Progenitor cell of endocrine pancreas (in vitro differentiated cells): ENCODE data around the gene ADSS2. TPM values are rescaled to one million over a fixed set of nuclear protein-coding genes. Genes with fewer than 3 reads are reported as not detected.

ENCODE experiments used
- DNase-seq: peaks from one replicate; pipeline ENCODE4 v3.0.0; 2021; ENCODE audit warnings: low spot score; ENCODE audit not compliant: unreplicated experiment
- H3K27ac Mint-ChIP-seq: 2 replicates; pipeline ENCODE4 v1.8.0; 2021; ENCODE audit warnings: mild to moderate bottlenecking, moderate library complexity, mixed read lengths
- H3K27me3 Mint-ChIP-seq: 2 replicates; pipeline ENCODE4 v1.8.0; 2021; ENCODE audit warnings: mixed read lengths
- H3K36me3 Mint-ChIP-seq: 2 replicates; pipeline ENCODE4 v1.8.0; 2022; ENCODE audit warnings: mixed read lengths; ENCODE audit not compliant: insufficient read depth
- H3K4me1 Mint-ChIP-seq: 2 replicates; pipeline ENCODE4 v1.8.0; 2021; ENCODE audit warnings: low read depth, mixed read lengths
- H3K4me3 Mint-ChIP-seq: 2 replicates; pipeline ENCODE4 v1.8.0; 2021; ENCODE audit warnings: low read depth, mild to moderate bottlenecking, moderate library complexity, mixed read lengths
- H3K9me3 Mint-ChIP-seq: 2 replicates; pipeline ENCODE4 v1.8.0; 2021; ENCODE audit warnings: low read depth, mixed read lengths
- CTCF ChIP-seq: fragments of 200-600 bp; sonication (generic); IDR thresholded peaks from one replicate; pipeline ENCODE4 v1.5.0; 2021; ENCODE audit warnings: antibody characterized with exemption, mild to moderate bottlenecking; ENCODE audit not compliant: unreplicated experiment
- total RNA-seq: library from RNA; stranded (reverse); gene quantifications from 2 replicates; pipeline ENCODE4 v1.2.1, GENCODE V29; 2021

The ADSS2 gene
- total RNA-seq, 1 donor from 2014 or later = 34.6 TPM

DNA sequence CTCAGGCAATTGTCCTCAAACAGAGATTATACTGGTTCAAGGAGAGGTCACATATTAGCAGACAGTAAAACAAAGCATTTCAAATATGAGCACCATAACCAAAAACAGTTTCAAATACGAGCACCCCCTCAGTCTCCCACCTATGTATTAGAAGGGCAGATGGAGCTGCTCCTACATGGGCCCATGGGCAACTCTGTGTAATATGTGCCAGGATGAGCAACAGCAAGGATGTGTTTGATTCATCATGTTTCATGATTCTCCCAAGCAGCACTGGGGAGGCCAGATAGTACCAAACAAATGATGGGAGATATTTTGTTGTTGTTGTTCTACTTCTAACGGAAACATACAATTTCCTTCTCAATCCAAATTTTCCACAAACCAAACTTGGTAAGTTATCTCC, 8.9 kb downstream of the ADSS2 start:
- Mint-ChIP-seq H3K4me1 (peaks cover 22% of the 10 kb centered on the region), H3K27ac (no peak overlapping the region), H3K36me3 (peaks cover 1% of the 10 kb centered on the region), H3K27me3 (no peaks in the 10 kb centered on the region), H3K4me3 (no peak overlapping the region), H3K9me3 (no peaks in the 10 kb centered on the region)
- DNase-seq = no peak
- TF ChIP-seq CTCF = no peak

DNA sequence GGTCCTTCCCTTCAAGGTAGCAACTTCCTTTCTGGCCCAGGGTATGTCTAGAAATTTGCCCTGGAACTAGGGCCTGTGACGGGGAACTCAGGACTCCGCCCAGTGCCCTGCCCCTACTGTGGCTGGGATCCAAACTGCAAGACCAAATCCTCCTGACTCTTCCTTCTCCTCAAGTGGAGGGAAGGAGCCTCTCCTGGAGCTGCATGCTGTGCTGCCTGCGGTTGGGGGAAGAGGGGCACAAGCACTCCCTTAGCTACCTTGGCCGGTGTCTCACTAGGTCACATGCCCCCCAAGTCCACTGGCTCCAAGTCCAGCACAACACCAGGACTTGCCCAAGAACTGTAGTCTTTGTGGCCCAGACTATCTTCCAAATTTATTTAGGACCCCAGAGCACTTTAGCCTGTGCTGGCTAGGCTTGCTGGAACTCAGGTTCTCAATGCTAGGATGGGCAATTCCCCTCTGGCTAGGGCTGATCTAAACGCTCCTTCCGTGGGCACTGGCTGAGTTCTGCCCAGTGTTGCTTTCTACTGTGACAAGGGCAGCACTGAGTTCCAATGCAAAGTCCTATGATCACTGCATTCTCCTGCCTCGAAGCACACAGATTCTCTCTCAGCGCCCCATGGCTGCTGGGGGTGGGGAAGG, 12.2 kb downstream of the ADSS2 start:
- Mint-ChIP-seq H3K27me3 (no peaks in the 10 kb centered on the region), H3K36me3 (peaks cover 4% of the 10 kb centered on the region), H3K4me3 (no peak overlapping the region), H3K27ac (no peak overlapping the region), H3K9me3 (no peaks in the 10 kb centered on the region), H3K4me1 (peaks cover 27% of the 10 kb centered on the region)
- DNase-seq = no peak
- TF ChIP-seq CTCF = no peak

GRCh38 chr1:244437086-244437468, 14.6 kb downstream of the ADSS2 start:
- peaks cover 6% of the 10 kb centered on the region for H3K36me3 Mint-ChIP-seq
- H3K27ac Mint-ChIP-seq = no peak overlapping the region
- DNase-seq = no peak
- H3K4me1 Mint-ChIP-seq = peaks cover 27% of the 10 kb centered on the region
- H3K4me3 Mint-ChIP-seq = no peak overlapping the region
- no peak for TF ChIP-seq CTCF
- H3K27me3 Mint-ChIP-seq = no peaks in the 10 kb centered on the region
- no peaks in the 10 kb centered on the region for H3K9me3 Mint-ChIP-seq

GRCh38 chr1:244436336-244437085, 15.2 kb downstream of the ADSS2 start:
- H3K4me3 Mint-ChIP-seq = no peak overlapping the region
- H3K4me1 Mint-ChIP-seq = peaks cover 27% of the 10 kb centered on the region
- H3K9me3 Mint-ChIP-seq = no peaks in the 10 kb centered on the region
- peaks cover 6% of the 10 kb centered on the region for H3K36me3 Mint-ChIP-seq
- no peaks in the 10 kb centered on the region for H3K27me3 Mint-ChIP-seq
- no peak for TF ChIP-seq CTCF
- H3K27ac Mint-ChIP-seq = no peak overlapping the region
- no peak for DNase-seq

DNA sequence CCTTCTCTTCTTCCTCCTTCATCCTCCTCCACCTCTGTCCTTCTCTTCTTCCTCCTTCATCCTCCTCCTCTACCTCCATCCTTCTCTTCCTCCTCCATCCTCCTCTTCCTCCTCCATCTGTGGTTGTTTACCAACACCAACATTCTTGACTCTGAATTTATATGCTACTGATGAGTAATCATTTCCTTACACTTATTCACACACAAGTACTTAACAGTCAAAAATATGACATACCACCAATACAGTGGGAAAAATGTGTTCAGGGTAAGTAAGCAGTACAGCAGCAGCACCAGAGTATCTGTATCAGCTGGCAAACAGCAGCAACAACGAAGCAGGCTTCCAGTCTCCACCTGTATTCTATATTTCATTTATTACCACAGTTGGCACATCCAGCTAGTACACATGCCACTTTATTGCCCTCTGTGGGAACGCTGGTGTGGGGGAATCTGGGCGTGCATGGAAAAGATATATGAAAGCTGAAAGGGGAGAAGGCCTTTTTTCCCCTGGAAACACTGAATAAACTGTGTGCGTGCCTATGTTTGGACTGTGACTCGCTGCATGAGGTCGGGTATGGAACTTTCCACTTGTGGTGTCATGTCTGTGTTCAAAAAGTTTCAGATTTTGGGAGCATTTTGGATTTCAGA, 16.0 kb downstream of the ADSS2 start:
- H3K27me3 Mint-ChIP-seq = no peaks in the 10 kb centered on the region
- H3K27ac Mint-ChIP-seq = no peak overlapping the region
- no peak for TF ChIP-seq CTCF
- H3K4me1 Mint-ChIP-seq = peaks cover 27% of the 10 kb centered on the region
- no peak for DNase-seq
- H3K4me3 Mint-ChIP-seq = no peak overlapping the region
- H3K36me3 Mint-ChIP-seq = peaks cover 6% of the 10 kb centered on the region
- H3K9me3 Mint-ChIP-seq = no peaks in the 10 kb centered on the region
